G401.6 (cell line): Measurements from ENCODE around the gene TP73.

Experiments
- FAIRE-seq: peaks from 2 replicates; lab custom pipeline; 2012; peaks lifted over from hg19 to GRCh38; lab: Jason Lieb, UNC

TP73 gene

DNA sequence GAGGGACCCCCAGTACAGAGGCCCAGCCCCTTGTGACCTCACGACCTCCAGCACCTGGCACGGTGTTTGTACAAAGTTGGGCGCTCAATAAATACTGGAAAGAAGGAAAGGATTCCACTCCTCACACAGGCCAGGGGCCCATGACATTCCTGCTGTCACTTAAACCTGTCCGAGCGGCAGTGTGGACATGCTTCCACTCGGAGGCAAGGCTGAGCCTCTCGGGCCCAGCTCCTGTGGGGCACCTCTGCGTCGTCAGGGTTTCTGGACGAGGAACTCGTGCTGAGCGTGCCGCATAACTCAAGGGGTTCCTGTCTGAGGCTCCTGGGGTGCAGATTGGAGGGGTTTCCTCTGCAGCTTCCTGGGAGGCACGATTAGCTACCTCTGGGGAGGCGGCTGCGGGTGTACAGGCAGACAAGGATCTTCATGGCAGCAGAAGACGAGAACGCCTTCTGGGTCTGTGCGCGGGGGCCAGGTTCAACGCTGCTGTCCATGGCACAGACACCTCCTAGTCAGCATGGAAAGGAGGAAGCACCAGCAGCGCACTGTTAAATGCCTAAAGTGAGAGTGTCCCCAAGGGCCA lies 116.6 kb downstream of the TP73 start:
- FAIRE-seq = no peak

DNA sequence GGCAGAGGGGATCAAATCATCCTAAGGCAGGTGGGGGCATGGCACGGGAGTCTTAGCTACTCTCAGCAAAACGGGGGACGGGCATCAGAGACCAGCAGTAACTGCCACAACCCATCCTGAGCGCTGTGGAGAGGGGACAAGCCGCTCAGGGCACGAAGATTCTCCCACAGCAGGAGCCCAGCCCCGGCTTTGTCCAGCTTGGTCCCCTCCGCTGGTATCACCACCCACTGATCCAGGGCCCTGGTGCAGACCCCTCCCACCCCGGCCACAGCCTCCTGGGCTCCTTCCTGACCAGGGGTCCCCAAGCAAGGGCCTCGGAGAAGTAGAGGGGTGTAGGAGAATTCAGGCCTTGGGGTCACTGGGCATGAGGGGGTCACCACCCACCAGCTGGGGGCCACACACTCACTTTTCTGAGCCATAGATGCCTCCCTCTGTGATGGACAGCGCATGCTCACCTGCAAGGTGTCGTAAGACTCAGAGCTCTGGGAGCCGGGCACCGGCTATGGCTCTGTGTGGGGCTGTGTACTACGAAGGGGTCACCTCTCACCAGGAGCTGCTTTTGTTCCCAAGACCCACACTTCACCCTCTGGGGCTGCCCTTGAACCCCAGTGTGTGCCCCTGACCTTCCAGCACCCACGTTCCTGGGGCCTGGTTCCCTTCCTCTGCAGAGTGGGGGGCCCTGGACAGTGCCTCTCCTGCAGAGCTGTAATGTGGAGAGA lies 117.9 kb downstream of the TP73 start:
- no peak for FAIRE-seq

DNA sequence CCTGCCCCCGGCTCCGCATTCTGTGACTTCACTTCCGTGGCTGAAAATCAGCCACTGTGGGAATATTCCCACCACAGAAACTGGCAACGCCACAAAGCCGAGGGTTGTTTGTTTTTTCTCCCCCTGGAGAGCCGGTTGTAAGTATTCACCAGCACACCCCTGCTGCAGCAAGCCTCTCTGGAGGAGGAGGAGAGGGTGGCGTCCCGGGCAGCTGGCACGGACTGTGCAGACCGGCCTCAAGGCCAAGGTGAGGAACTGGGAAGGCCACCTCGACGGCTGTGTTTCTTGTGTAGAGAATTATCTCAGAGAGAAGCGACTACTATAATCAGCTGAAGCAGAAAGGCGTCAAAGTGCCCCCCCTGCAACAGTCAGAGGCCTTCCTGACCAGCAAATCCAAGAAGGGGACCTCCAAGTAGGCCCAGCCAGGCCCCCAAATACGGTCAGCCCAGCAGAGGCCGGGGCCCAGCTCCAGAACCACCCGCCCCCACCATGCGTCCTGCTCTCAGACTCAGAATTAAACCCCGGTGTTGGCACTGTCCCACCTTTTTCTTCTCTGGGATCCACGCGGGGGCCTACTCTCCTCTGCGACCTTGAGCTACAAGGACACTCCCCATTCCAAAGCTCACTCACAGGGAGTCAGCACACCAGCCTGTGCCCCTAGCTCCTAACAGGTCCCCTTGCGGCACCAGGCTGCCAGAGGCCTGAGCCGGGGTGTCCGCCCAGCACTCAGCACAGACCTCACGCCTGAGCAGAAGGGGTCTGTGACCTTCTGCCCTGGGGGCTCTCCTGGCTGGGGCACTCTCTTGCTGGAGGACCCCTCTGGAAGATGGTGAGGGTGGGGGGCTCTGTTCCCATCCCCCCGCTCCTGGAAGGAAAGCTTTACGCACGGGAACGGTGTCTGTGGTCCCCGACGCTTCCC lies 119.1 kb downstream of the TP73 start:
- no peak for FAIRE-seq

DNA sequence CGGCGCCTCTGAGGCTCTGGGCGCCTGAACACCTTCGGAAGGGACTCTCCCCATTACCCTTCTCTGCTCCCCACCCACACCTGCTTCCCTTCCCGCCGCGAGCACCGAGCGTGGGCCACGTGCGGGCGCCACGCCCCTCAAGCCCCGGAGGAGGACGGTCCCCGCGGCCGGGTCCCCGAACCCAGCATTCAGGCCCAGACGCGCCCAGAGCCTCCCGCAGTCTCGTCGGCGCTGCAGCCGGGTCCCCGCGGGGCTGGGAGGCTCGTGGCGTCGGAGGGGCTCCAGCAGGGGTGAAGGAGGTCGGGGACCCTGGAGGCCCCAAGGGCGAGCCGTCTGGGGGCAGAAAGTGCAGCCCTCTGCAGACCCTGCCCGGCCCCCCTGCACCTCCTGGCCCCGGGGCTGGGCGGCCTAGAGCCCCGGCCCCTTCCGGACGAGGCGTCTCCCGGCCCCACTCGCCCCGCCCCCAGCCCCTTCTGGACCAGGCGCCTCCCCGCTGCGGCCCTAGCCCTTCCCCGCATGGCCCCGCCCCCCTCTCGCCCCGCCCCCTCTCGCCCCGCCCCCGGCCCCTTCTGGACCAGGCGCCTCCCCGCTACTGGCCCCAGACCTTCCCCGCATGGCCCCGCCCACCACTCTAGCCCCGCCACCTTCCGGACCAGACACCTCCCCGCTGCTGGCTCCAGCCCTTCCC lies 119.9 kb downstream of the TP73 start:
- no peak for FAIRE-seq

DNA sequence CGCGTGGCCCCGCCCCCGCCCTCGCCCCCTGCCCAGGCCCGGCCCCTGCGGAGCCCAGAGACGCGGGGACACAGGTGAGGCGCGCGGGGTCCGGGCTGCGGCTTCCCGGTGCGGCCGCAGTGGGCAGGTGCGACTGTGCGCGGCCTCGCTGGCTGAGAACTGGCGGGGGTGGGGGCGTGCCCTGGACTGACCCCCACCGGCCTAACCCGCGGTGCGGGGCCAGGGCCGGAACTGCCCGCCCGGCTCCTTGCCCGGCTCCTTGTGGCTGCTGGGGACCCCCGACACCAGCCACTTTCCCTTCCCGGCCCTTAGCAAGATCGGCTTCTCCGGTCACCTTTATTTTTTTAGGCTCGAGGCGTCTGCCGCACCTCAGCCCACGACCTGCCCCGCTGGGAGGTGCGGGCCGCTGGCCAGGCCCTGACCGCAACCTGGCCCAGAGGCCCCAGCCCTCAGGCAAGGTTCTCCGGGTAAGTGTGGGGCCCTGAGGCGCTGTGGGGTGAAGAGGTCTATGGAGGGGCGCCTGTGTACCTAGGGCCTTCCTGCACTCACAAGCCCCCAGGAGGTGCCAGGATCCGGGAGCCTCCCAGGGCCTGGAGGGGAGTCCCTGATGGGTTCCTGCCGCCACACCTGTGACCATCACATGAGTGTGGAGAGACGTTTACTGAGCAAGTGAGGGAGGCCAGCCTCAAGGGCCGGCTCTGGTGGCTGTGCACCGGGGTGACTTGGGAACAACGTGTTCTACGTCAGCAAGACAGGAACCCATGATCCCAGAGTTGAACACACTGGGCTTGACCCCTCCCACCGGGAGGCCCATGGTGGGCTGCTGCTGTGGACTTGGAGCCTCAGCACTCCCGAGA lies 120.6 kb downstream of the TP73 start, which contains the start of gene SMIM1:
TSS of gene SMIM1 (plus strand) at position 35 of the 857 bp plus-strand sequence. CDS start 2,625 bp downstream, outside the sequence.
- no peak for FAIRE-seq

DNA sequence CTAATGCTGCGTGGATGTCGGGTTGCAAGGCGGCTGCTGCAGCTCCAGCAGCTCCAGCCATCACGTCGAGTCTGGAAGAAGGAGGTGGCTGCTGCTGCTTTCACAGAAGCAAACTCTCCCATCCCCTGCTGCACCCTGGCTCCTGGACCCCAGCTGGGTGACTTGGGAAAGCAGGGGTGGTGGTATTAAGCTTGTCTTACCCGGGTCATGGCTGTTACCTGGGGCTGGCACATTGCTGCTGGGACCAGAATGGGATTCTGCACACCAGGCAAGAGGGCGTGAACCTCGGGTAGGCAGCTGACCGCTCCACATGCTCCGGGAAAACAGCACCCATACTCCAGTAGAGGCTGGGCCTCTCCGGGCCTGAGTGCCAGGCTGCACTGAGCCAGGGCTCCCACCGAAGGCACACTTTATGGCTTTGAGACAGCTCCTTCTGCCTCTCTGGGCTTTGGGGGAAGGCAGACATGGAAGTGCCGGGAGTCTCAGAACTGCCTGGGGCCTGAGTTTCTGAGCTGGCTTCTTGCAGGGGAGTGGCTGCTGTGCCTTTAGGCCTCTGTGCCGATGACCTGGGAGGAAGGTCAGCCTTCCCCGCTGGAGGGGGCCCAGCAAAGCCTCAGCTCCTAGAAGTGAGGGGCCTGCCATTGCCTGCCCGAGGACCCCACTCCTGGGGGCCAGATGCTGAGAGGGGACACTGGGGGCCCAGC lies 121.4 kb downstream of the TP73 start:
- no peak for FAIRE-seq

DNA sequence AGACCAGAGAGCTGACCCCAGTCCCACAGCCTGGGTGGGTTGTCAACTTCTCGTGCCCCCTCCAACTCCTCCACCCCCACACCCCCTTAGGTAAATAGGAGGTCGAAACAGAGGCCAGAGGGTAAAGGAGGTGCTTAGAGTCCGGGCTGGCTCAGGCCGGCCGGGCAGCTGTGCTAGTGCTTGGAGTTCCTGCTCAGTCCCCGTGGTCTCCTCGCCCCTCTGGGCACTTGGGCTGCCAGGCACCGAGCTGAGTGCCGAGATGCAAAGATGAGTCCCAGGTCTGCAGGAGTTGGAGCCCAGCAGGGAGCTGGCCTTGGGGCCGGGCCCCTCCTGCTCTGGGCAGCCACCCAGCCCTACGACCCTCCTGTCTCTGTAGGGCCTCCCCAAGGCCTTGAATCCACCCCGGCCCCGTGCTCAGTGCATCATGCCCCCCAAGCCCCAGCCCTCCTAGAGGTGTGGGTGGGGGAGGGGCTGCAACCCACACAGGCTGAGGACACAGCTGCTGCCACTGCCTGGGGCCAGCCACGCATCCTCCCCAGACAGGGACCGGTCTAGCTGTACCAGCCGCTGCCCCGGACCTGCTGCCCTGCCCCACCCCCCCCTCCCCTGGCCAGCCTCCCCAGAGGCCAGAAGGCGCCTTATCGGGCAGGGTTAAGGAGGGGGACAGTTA lies 122.1 kb downstream of the TP73 start:
- FAIRE-seq = no peak

DNA sequence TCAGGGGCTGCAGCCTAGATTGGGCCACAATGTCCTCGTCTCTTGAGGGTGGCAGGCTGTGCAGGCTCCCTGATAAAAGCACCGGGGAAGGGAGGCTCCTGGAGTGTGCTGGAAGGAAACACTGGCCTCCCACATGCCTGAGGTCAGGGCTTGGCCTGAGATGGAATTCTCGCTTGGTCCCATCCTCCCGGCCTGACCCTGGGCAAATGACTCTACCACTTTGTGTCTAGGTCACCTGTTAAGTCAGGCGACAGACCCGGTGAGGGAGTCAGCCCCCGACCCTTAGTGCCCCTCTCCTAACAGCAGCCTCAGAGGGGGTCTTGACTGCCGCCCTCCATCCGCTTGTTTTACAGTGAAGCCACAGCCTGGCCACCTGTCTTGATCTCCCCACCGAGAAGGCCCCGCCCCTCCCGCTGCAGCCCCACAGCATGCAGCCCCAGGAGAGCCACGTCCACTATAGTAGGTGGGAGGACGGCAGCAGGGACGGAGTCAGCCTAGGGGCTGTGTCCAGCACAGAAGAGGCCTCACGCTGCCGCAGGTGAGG lies 122.7 kb downstream of the TP73 start:
- no peak for FAIRE-seq

DNA sequence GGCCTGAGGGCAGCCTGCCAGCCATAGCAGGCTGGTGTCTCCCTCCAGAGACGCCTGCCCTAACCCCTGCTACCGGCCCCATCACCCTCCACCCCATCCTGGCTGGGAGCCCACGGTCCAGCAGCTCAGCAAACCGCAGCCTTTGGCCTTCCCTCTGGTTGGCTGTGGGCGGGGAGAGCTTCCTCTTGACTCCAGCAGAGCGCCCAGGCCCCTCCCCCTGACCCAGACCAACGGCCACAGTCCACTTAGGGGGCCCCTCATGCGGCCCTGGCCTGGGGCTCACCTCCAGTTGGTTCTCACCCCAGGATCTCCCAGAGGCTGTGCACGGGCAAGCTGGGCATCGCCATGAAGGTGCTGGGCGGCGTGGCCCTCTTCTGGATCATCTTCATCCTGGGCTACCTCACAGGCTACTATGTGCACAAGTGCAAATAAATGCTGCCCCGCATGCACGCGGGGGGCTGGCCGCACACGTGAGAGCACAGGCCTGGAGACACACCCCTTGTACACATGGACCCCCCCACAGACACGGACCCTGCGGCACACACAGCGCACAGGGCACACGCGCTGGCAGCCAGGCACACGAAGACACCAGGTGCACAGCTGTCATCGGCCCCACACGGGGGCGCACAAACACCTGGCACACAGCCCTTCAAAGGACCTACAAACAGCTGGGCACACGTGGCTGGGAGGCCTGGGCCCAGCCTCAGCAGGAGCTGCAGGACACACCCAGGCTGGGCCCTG lies 123.3 kb downstream of the TP73 start:
- FAIRE-seq = no peak

DNA sequence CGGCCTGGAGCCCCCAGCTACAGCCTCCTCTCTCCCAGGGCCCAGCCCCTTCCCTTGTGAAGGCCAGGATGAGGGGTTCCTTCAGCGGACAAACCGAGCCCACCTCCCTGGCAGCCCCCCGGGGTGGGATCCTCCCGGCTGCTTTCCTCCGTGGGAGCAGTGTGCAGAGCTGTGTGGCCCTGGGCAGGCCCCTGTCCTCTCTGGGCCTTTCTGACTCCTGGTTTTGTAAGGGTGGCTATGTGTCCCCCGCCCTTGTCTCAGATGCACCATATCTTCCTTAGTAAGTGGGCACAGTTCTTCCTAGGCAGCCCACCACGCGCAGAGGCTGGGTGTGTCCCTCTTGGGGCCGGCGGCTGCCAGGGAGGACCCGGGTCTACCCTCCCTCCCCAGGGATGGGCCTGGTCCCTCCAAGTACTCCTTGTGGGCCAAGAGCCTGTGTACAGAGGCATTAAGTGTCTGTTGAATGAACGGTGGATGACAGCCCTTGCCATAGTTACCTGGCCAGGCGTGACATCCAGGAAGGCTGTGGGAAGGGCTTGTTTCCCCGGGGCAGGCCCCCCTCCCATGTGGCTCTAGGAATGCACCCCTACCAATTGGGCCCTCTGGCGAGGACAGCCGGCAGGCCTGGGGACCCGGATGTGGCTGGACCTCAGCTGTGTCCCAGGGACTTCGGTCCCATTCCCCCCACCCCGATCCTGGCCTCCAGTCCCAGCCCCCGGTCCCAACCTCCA lies 124.1 kb downstream of the TP73 start:
- no peak for FAIRE-seq

DNA sequence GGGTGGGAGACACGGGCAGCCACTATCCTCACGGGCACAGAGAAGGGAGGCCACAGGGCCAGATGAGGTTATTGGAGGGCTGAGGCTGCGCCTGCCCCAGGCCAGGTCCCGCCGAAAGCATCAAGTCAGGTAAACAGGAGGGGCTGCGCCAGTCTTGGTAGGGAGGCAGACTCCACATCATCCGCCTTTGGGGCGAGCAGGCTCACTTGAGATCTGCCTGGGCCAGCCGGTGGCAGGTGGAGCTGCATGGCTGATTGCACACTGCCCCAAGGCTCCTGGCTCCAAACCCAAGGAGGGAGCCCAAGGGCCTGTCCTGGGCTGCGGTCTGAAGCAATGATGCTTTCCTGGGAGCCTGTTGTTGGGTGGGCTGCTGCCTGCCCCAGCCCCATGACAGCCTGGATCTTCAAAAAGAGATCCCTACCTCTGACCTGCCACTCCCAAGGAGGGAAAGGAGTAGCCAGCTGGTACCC lies 124.8 kb downstream of the TP73 start:
- FAIRE-seq = no peak

DNA sequence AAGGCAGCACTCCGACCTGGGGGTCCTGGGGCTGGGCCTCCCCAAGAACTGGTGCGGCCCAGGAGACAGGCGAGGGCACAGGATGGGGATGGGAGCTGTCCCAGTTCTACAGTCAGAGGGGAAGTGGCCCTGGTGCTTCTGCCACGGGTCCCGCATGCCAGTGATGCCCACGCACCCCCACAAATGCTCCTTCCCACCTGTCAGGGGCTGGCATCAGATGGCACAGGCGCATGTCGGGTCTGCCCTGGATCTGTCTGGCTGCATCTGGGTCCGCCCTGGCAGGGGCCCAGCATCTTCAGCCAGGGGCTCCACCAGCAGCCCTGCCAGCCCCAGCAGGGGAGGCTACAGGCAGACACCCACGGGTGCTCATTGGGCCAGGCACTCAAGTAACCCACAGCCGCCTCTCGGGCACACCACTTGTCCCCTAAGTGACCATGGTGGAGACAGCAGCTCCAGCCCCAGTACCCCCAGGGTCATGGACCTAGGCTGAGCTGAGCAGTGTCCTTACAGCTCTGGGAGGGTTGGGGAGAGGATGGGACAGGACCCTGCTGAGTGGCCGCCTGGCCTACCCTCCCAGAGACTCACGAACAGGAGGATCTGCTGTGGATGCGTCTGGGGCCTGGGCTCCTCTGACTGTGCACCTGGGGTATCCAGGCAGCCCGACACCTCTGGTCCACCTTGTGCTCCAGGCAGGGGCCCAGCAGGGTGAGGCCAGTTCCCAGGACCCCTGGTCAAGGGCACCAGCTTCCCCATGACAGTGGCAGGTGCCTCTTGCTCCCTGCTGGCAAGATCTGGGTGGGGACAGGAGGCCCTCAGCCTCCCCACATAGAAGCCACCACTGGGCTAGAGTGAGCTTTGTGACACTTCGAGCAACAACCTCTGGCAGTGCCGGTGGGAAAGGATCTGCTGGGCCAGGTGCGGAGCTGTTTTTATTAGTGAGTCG lies 125.6 kb downstream of the TP73 start:
- no peak for FAIRE-seq

DNA sequence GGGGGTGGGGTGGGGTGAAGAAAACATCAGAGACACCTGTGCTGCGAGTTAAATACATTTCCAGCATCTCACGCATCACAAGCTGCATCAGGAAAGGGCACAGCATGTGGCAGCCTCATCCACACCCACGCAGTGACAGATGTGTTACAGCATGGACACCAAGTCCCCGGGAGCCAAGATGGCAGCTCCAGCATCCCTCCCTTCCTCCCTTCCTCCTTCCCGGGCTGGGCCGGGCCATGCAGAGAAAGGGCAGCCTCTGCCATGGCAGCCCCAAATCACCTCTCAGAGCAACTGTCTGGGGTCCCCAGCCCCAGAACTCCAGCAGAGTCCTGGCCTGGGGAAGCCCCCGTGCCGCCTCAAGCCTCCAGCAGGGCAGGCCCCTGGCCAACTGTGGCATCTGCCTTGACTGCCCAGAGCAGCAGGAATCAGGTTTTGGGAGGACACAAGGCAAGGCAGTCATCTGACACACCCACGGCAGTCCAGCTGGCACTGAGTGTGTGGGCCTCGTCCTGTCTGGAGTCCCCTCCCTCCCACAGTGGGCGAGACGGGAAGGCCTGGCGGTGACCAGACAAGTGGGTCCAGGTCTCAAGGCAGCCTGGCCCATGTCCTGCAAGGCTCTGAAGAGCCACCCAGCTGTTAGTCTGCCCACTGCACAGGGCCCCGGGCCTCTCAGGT lies 126.4 kb downstream of the TP73 start:
- no peak for FAIRE-seq

DNA sequence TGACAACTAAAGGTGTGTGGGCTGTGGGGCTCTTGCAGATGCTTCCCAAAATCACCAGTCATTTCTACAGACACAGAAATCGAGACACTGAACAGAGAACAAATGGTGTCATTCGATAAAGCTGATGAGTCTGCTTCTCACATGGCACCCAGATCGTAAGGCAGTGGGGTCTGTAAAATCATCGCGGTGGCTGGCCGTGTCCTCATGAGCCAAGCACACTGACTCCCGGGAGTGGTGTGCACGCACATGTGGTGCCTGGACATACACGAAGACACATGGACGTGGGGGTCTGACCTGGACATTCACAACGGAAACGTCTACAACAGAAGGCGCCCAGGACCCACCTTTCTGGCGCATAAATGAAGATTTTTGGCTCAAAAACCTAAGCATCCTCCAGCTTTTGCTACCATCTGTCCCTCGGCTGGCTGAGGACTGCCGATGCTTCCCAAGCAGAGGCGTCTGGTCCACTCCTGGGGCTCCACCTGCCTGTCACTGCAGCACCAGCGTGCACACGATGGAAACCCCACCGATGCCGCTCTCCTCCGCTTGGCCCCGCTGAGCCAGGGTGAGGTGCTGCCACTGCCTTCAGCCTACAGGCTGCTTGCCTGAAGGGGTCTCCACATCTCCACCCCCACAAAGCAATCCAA lies 127.1 kb downstream of the TP73 start:
- FAIRE-seq = no peak

DNA sequence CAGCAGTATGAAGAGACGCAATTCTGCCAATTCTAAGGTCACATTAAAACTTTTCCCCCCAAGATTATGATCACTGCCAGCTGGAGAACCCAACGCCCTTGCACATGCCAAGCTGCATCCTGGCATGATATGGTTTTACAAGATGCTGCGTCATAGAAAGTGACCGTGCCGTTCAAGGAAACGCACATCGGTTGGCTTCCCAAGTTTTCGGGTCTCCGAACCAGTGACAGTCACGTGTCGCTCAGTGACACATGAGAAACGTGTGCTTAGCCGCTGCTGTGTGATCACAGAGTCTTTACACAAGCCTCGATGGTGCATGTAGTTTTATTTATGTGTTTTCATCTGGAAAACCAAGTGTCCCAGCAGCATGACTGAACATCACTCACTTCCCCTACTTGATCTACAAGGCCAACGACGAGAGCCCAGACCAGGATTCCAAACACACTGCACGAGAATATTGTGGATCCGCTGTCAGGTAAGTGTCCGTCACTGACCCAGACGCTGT lies 127.6 kb downstream of the TP73 start:
- no peak for FAIRE-seq

DNA sequence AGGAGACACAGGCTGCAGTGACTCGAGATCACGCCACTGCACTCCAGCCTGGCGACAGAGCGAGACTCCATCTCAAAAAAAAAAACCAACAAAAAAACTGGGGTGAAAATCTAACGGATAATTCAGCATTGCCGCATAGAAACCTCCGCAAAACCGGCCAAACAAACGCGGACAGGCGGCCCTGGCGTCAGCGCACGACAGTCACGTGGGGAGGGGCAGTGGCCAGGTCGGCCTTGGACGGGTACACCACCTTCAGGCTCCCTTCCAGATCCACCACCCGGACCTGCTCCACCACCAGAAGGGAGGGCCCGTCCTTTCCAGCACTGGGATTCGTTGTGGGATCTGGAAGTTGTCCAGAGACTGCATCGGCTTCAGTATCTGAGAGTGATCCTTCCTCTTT lies 128.6 kb downstream of the TP73 start:
- FAIRE-seq = no peak
